ENCODE data around the gene KLRD1.

DNA sequence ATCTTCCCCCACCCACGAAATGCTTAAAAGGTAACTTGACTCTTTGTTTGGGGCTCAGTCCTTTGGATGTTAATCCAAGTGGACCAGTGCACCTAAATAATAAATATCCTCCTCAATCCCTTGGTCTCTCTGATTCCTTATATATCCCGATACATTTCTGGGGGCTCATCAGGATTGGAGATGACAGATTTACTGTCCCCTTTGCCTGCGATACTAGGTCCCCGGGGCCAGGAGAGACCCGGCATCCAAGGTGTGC lies 55.9 kb downstream of the KLRD1 start:
- TF ChIP-seq GATA2 (IDR thresholded peaks at IDR 0.05; ENCODE audit: low read depth, low read length) (no peak), GATA3 (IDR thresholded peaks at IDR 0.05; ENCODE audit: low read depth, low read length) (no peak)
